Endothelial cell of umbilical vein (primary cell): ENCODE results near the gene FAM53B. TPM values are rescaled to one million over a fixed set of nuclear protein-coding genes. Genes with fewer than 3 reads are reported as not detected.

Experiments
- BruUV-seq: library from RNA; stranded (reverse); fragments of 400-500 nt; replicated peaks from 2 replicates; lab custom pipeline; 2021; lab: Mats Ljungman, UMichigan
- CTCF ChIA-PET: fragments of 300-600, 350-600 bp; sonication (Branson Sonifier 250); formaldehyde crosslinking; loops from one replicate; lab custom pipeline; 2021; ENCODE audit warnings: antibody characterized with exemption, inconsistent platforms; lab: Charles Lee
- POLR2A ChIA-PET: fragments of 300-600, 350-600 bp; sonication (Branson Sonifier 250); formaldehyde crosslinking; loops from one replicate; lab custom pipeline; 2021; ENCODE audit warnings: antibody characterized with exemption, inconsistent platforms; lab: Charles Lee
- DNase-seq: peaks from one replicate; pipeline ENCODE4 v3.0.0-alpha.2; 2011; ENCODE audit warnings: low read depth, low spot score
- FAIRE-seq: peaks from 2 replicates; lab custom pipeline; 2011; peaks lifted over from hg19 to GRCh38; lab: Jason Lieb, UNC
- H2AFZ ChIP-seq: 2 replicates; pipeline ENCODE4 v1.6.0; 2012; ENCODE audit warnings: low read depth, low read length, control low read depth, inconsistent platforms
- H3K27ac ChIP-seq: 2 replicates; pipeline ENCODE4 v1.5.1; 2011; ENCODE audit warnings: low read depth, mild to moderate bottlenecking, control low read depth, low read length, moderate library complexity; ENCODE audit not compliant: insufficient read depth
- H3K27me3 ChIP-seq, 2 experiments: 2 replicates each; pipeline versions ENCODE4 v1.6.0 to v1.6.1; 2011; ENCODE audit warnings: low read length in 2 of 2, mixed read lengths in 1 of 2; ENCODE audit not compliant: control insufficient read depth in 2 of 2, insufficient read depth in 2 of 2
- H3K36me3 ChIP-seq, 2 experiments: 2 replicates in 1 of 2; 3 replicates in 1 of 2; pipeline ENCODE4 v1.5.1; 2011; ENCODE audit warnings: low read length in 2 of 2, mild to moderate bottlenecking in 1 of 2, moderate library complexity in 1 of 2; ENCODE audit not compliant: control insufficient read depth in 2 of 2, insufficient read depth in 2 of 2; ENCODE audit errors: extremely low read depth in 1 of 2
- H3K4me1 ChIP-seq: 3 replicates; pipeline ENCODE4 v1.5.1; 2011; ENCODE audit warnings: mild to moderate bottlenecking, low read length; ENCODE audit not compliant: control insufficient read depth, insufficient read depth; ENCODE audit errors: extremely low read depth
- H3K4me2 ChIP-seq: 2 replicates; pipeline ENCODE4 v1.6.1; 2011; ENCODE audit warnings: low read length, control low read depth, mixed read lengths; ENCODE audit not compliant: insufficient read depth
- H3K4me3 ChIP-seq, 3 experiments: fragments of 200-600 bp in 1 of 3; sonication (generic), shearing (Covaris generic) in 1 of 3; replicated peaks in 1 of 3; 2 replicates each; pipeline ENCODE4 v1.5.1; 2011 to 2016; ENCODE audit warnings: control low read depth in 3 of 3, low read length in 3 of 3, mild to moderate bottlenecking in 2 of 3, inconsistent platforms in 1 of 3, low read depth in 1 of 3, moderate library complexity in 1 of 3; ENCODE audit not compliant: insufficient read depth in 1 of 3
- H3K79me2 ChIP-seq: 2 replicates; pipeline ENCODE4 v1.6.0; 2012; ENCODE audit warnings: low read length, inconsistent platforms; ENCODE audit not compliant: control insufficient read depth, insufficient read depth
- H3K9ac ChIP-seq: replicated peaks from 2 replicates; pipeline ENCODE3; 2011; ENCODE audit warnings: low read length, control low read depth; ENCODE audit not compliant: insufficient read depth; ENCODE audit errors: extremely low read depth
- H3K9me1 ChIP-seq: replicated peaks from 3 replicates; pipeline ENCODE4 v1.6.0; 2011; ENCODE audit warnings: mild to moderate bottlenecking, low read length; ENCODE audit not compliant: control insufficient read depth, insufficient read depth; ENCODE audit errors: extremely low read depth
- H3K9me3 ChIP-seq: replicated peaks from 2 replicates; pipeline ENCODE4 v1.5.1; 2012; ENCODE audit warnings: low read length, inconsistent platforms; ENCODE audit not compliant: control insufficient read depth, insufficient read depth
- H4K20me1 ChIP-seq: replicated peaks from 2 replicates; pipeline ENCODE3; 2011; ENCODE audit warnings: mild to moderate bottlenecking, low read length; ENCODE audit not compliant: control insufficient read depth, insufficient read depth; ENCODE audit errors: extremely low read depth
- EZH2 ChIP-seq: IDR thresholded peaks from 2 replicates; pipeline ENCODE4 v1.6.1; 2012; ENCODE audit warnings: borderline replicate concordance, low read depth, mild to moderate bottlenecking, moderate library complexity, low read length, inconsistent platforms; ENCODE audit not compliant: severe bottlenecking
- FOS ChIP-seq: IDR thresholded peaks from 2 replicates; pipeline ENCODE4 v1.6.1; 2011; ENCODE audit warnings: mild to moderate bottlenecking, low read length, moderate library complexity, borderline replicate concordance; ENCODE audit not compliant: insufficient read depth
- GATA2 ChIP-seq: IDR thresholded peaks from 2 replicates; pipeline ENCODE4 v1.7.0; 2011; ENCODE audit warnings: low read depth, mild to moderate bottlenecking, moderate library complexity, mixed read lengths, low read length; ENCODE audit not compliant: insufficient read length, insufficient read depth
- JUN ChIP-seq: IDR thresholded peaks from 2 replicates; pipeline ENCODE4 v1.6.1; 2011; ENCODE audit warnings: borderline replicate concordance, low read depth; ENCODE audit not compliant: insufficient read length, insufficient read depth
- MYC ChIP-seq: IDR thresholded peaks from one replicate; pipeline ENCODE4 v1.6.1; 2011; ENCODE audit warnings: mild to moderate bottlenecking, low read depth, low read length
- POLR2A ChIP-seq: IDR thresholded peaks from 2 replicates; pipeline ENCODE4 v1.6.1; 2012; ENCODE audit warnings: low read depth, mild to moderate bottlenecking, control low read depth, low read length
- POLR2AphosphoS5 ChIP-seq: IDR thresholded peaks from 2 replicates; pipeline ENCODE4 v1.6.1; 2012; ENCODE audit warnings: low read depth, mild to moderate bottlenecking, control low read depth, low read length, moderate library complexity; ENCODE audit not compliant: insufficient read depth
- dilution Hi-C: fragments of 300-500 bp; cut with MboI; formaldehyde crosslinking; loops from one replicate; pipeline ENCODE4 v1.15.0; 2019; ENCODE audit warnings: low sequenced_read_pairs; ENCODE audit not compliant: extremely low pct_ligation_motif_present
- intact Hi-C: fragments of 100-400 bp; cut with micrococcal nuclease; formaldehyde crosslinking; loops from one replicate; pipeline ENCODE4 v1.10.0; 2022
- polyA plus RNA-seq, 4 experiments: library from polyadenylated mRNA; depleted of rRNA in 3 of 4; stranded (reverse) in 3 of 4; unstranded in 1 of 4; fragments of >200 nt; gene quantifications; 2 replicates each; pipeline versions ENCODE4 v1.2.1 to v1.2.3, GENCODE V29; 2011 to 2012; ENCODE audit warnings: missing spikeins in 1 of 4
- total RNA-seq: library from RNA; stranded (reverse); gene quantifications from 2 replicates; pipeline ENCODE4 v1.2.3, GENCODE V29; 2021
- TF ChIP-seq, protein P1 (sequence below): IDR thresholded peaks from 2 replicates; pipeline ENCODE4 v1.6.1; 2011; ENCODE audit not compliant: insufficient read depth, insufficient read length
- TF ChIP-seq, protein P2 (sequence below), 2 donors: IDR thresholded peaks; 1 replicate in 1 of 2; 2 replicates in 1 of 2; pipeline ENCODE4 v1.5.1; 2011; ENCODE audit warnings: low read length in 2 of 2, mild to moderate bottlenecking in 2 of 2, moderate library complexity in 2 of 2, control low read depth in 1 of 2, inconsistent platforms in 1 of 2, low read depth in 1 of 2; ENCODE audit not compliant: insufficient read depth in 1 of 2; ENCODE audit errors: extremely low read depth in 1 of 2

The FAM53B gene
- total and polyA plus RNA-seq, 2 donors (not counting 3 experiments of a cell fraction or from before 2014, with no cell fraction given) = 8.5 to 21.1 TPM

DNA sequence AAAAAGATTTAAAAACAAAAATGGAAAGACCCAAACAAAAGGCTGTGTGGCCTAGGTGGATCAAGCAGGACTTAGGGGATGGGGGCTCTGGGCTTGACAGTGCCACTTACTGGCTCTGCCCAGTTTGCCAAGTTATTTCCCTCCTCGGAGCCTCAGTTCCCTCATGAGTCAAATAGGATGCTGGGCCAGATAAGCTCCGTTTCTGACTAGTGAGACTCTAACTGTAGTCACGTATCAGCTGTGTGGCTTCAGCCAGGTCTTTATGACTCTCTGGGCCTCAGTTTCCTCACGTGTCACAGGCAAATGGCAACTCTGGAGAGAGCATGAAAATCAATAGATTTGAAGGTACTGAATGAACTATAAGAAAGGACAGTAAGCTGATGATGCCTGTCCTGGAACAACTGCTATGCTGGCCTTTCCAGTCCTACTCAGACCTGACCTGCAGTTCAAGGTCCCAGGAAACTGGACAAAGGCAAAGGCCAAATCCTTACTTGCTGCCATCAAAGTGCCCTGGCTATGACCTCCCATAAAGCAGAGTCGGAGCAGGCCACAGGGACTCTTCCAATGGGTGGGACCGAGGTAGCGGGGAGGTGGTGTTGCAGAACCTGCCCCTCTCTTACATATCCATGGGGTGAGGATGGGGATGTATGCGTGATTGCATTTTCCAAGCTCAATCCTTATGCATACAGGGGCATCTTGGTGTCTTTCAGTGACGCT lies 27.0 kb downstream of the FAM53B start:
- Histone ChIP-seq H3K9me3 (no peaks in the 10 kb centered on the region), H3K27me3 (no peaks in the 10 kb centered on the region), H3K79me2 (peaks cover 2% of the 10 kb centered on the region), H4K20me1 (no peaks in the 10 kb centered on the region), H3K9me1 (no peaks in the 10 kb centered on the region), H3K4me3 (no peak overlapping the region), H3K9ac (no peak overlapping the region), H3K4me2 (no peak overlapping the region), H3K4me1 (peaks cover 23% of the 10 kb centered on the region), H2AFZ (no peak overlapping the region), H3K27ac (no peak overlapping the region), H3K36me3 (no peaks in the 10 kb centered on the region)
- TF ChIP-seq, protein P1, sequence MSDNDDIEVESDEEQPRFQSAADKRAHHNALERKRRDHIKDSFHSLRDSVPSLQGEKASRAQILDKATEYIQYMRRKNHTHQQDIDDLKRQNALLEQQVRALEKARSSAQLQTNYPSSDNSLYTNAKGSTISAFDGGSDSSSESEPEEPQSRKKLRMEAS = no peak
- TF ChIP-seq POLR2A = no peak
- no peak for TF ChIP-seq MYC
- TF ChIP-seq, protein P2, sequence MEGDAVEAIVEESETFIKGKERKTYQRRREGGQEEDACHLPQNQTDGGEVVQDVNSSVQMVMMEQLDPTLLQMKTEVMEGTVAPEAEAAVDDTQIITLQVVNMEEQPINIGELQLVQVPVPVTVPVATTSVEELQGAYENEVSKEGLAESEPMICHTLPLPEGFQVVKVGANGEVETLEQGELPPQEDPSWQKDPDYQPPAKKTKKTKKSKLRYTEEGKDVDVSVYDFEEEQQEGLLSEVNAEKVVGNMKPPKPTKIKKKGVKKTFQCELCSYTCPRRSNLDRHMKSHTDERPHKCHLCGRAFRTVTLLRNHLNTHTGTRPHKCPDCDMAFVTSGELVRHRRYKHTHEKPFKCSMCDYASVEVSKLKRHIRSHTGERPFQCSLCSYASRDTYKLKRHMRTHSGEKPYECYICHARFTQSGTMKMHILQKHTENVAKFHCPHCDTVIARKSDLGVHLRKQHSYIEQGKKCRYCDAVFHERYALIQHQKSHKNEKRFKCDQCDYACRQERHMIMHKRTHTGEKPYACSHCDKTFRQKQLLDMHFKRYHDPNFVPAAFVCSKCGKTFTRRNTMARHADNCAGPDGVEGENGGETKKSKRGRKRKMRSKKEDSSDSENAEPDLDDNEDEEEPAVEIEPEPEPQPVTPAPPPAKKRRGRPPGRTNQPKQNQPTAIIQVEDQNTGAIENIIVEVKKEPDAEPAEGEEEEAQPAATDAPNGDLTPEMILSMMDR (IDR thresholded peaks at IDR 0.05; ENCODE audit: extremely low read depth in 1 of 2, insufficient read depth in 1 of 2, low read depth in 1 of 2, low read length in 2 of 2) = no peak
- no peak for TF ChIP-seq EZH2
- no peak for TF ChIP-seq JUN
- TF ChIP-seq GATA2 = no peak
- TF ChIP-seq FOS = no peak
- TF ChIP-seq POLR2AphosphoS5 = no peak
- DNase-seq = no peak
- dilution Hi-C loops (no loop called here), intact Hi-C loops (no loop called here)
- no peak for FAIRE-seq
- no TSS peak for BruUV-seq
- CTCF ChIA-PET = interaction anchor here (0.9 to 4.9 kb wide), 12 partner anchors 9 to 176 kb away, joined by 3 to 60 read pairs (median 6); no protein-coding TSS in a partner anchor
- POLR2A ChIA-PET = interaction anchor here (1.4 kb wide), 1 partner anchor 15 kb away, joined by 3 read pairs; no protein-coding TSS in a partner anchor
